K562 (cell line): ENCODE data around the gene CELSR2. TPM values are rescaled to one million over a fixed set of nuclear protein-coding genes. Genes with fewer than 3 reads are reported as not detected.

Source experiments
- HNRNPL ChIP-seq: fragments of 200-400 bp; formaldehyde crosslinking; IDR thresholded peaks from 2 replicates; pipeline ENCODE4 v1.6.1; 2017; ENCODE audit warnings: low read depth, mild to moderate bottlenecking, low read length
- NR4A1 ChIP-seq, 2 experiments: fragments of 250-450 bp in 1 of 2; fragments of 450-650 bp in 1 of 2; sonication (Bioruptor Pico) in 1 of 2; IDR thresholded peaks; 2 replicates each; pipeline versions ENCODE4 v1.4.0 to v1.6.1; 2016 to 2020; ENCODE audit warnings: mild to moderate bottlenecking in 2 of 2, missing compliant biosample characterization in 1 of 2, missing genetic modification characterization in 1 of 2, moderate library complexity in 1 of 2
- RFX1 ChIP-seq: fragments of 450-650 bp; IDR thresholded peaks from 2 replicates; pipeline ENCODE4 v1.6.1; 2016; ENCODE audit warnings: mild to moderate bottlenecking, moderate library complexity
- ZC3H4 ChIP-seq: sonication (generic); formaldehyde crosslinking; IDR thresholded peaks from 2 replicates; pipeline ENCODE4 v1.9.0; 2021; ENCODE audit warnings: missing genetic modification reagents, borderline replicate concordance
- ZNF23 ChIP-seq: fragments of 250-450 bp; sonication (Bioruptor Pico); IDR thresholded peaks from 2 replicates; pipeline ENCODE4 v1.4.0; 2020; ENCODE audit warnings: mild to moderate bottlenecking
- ZNF77 ChIP-seq: fragments of 250-450 bp; sonication (Bioruptor Pico); IDR thresholded peaks from 2 replicates; pipeline ENCODE4 v1.5.0; 2020
- polyA plus RNA-seq, 8 experiments: library from polyadenylated mRNA; depleted of rRNA in 4 of 8; stranded (reverse) in 5 of 8; unstranded in 3 of 8; fragments of >200 nt; fragmentation: Nextera tagmentation in 2 of 8; fragmentation: Illumina TruSeq in 1 of 8; extraction: Ambion mirVana in 2 of 8; extraction: Trizol in 1 of 8; gene quantifications; 2 replicates each; pipeline versions ENCODE4 v1.2.1 to v1.2.3, GENCODE V29; 2011 to 2014; ENCODE audit warnings: inconsistent platforms in 1 of 8, missing spikeins in 1 of 8
- total RNA-seq, 7 experiments: library from RNA; depleted of rRNA in 6 of 7; stranded (reverse); fragments of >200 nt in 6 of 7; fragmentation: Illumina TruSeq in 2 of 7; extraction: Trizol in 2 of 7; gene quantifications; 2 replicates each; pipeline versions ENCODE4 v1.2.1 to v1.2.3, GENCODE V29; 2011 to 2021; ENCODE audit warnings: low replicate concordance in 1 of 7
- TF ChIP-seq, protein P1 (sequence below): fragments of 250-450 bp; sonication (Bioruptor Pico); IDR thresholded peaks from 2 replicates; pipeline ENCODE4 v1.5.0; 2020; ENCODE audit warnings: mild to moderate bottlenecking, borderline replicate concordance
- TF ChIP-seq, protein P2 (sequence below), 2 experiments: fragments of 450-650 bp in 1 of 2; sonication (generic) in 1 of 2; formaldehyde crosslinking in 1 of 2; IDR thresholded peaks in 1 of 2; conservative IDR thresholded peaks in 1 of 2; 2 replicates each; pipeline versions ENCODE4 v1.6.1 to v1.8.1; 2016 to 2023; ENCODE audit warnings: mild to moderate bottlenecking in 2 of 2, moderate library complexity in 2 of 2, inconsistent platforms in 1 of 2, missing genetic modification reagents in 1 of 2
- TF ChIP-seq, protein P3 (sequence below): fragments of 450-650 bp; conservative IDR thresholded peaks from 2 replicates; pipeline ENCODE4 v1.6.1; 2016; ENCODE audit warnings: missing genetic modification characterization, low read depth, mild to moderate bottlenecking, control low read depth, missing compliant biosample characterization
- TF ChIP-seq, protein P4 (sequence below), 2 experiments: IDR thresholded peaks; 2 replicates each; pipeline ENCODE4 v1.6.1; 2012; ENCODE audit warnings: improper control_type of control experiment in 2 of 2, low read depth in 2 of 2, low read length in 2 of 2, borderline replicate concordance in 1 of 2
- TF ChIP-seq, protein P5 (sequence below), 2 experiments: fragments of 150-350 bp in 1 of 2; IDR thresholded peaks; 2 replicates each; pipeline ENCODE4 v1.6.1; 2012 to 2016; ENCODE audit warnings: low read depth in 2 of 2, low read length in 2 of 2, mild to moderate bottlenecking in 1 of 2, moderate library complexity in 1 of 2

Gene CELSR2
- total and polyA plus RNA-seq, 9 of the 15 experiments (the other 6 are each of a cell fraction or from before 2014, with no cell fraction given): 0.31 to 21.9 (median 4.2) TPM

DNA sequence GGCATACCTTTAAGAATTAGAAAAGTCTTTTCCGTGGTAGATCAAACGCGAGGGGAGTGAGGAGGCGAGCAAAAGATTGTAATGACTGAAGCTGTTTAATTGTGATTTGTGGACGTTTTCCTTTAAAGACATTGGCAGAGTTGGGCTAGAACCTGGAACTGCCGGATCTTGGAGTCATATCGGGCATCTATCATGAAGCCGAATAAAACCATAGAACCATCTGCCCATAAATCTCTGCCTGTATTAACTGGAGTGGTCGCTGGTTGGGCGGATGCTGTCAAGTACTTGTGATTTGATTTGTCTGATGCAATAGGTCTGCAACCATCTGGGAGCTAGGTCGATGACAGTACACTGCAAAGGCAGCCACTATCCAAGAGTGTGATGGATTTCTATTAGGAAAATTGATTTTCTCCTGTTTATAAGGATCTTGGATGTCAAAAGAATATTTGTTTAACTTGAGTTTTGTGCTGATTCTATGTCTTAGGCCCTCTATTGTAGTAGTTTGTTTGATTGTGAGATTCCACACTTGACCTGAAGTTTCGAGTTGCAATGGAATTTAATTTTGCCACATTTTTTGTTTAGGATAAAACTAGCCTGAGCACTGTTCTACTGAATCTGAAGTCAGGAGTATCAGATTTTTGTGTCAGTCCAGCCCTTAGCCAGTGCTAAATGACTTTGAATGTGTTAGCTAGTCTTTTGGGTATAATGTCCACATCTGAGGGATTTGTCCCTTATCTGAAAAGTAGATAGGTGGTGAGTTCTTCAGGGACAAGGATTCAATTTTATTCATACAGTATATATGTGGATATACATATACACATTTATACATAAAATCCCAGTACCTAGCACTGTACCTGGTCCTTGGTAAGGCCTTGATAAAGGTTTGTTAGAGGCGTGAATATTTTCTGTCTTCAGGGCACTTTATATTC lies 34.4 kb upstream of the CELSR2 start (continued):
- TF ChIP-seq, protein P1, sequence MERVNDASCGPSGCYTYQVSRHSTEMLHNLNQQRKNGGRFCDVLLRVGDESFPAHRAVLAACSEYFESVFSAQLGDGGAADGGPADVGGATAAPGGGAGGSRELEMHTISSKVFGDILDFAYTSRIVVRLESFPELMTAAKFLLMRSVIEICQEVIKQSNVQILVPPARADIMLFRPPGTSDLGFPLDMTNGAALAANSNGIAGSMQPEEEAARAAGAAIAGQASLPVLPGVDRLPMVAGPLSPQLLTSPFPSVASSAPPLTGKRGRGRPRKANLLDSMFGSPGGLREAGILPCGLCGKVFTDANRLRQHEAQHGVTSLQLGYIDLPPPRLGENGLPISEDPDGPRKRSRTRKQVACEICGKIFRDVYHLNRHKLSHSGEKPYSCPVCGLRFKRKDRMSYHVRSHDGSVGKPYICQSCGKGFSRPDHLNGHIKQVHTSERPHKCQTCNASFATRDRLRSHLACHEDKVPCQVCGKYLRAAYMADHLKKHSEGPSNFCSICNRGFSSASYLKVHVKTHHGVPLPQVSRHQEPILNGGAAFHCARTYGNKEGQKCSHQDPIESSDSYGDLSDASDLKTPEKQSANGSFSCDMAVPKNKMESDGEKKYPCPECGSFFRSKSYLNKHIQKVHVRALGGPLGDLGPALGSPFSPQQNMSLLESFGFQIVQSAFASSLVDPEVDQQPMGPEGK: no peak
- TF ChIP-seq, protein P2, sequence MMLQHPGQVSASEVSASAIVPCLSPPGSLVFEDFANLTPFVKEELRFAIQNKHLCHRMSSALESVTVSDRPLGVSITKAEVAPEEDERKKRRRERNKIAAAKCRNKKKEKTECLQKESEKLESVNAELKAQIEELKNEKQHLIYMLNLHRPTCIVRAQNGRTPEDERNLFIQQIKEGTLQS (IDR thresholded peaks at IDR 0.05): peak; percentile 99
- TF ChIP-seq, protein P2 (CRISPR knock-in tag; conservative IDR thresholded peaks at IDR 0.05): peak; percentile 42; the same call in 1 of the 2 replicates
- TF ChIP-seq, protein P3, sequence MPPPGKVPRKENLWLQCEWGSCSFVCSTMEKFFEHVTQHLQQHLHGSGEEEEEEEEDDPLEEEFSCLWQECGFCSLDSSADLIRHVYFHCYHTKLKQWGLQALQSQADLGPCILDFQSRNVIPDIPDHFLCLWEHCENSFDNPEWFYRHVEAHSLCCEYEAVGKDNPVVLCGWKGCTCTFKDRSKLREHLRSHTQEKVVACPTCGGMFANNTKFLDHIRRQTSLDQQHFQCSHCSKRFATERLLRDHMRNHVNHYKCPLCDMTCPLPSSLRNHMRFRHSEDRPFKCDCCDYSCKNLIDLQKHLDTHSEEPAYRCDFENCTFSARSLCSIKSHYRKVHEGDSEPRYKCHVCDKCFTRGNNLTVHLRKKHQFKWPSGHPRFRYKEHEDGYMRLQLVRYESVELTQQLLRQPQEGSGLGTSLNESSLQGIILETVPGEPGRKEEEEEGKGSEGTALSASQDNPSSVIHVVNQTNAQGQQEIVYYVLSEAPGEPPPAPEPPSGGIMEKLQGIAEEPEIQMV: no peak; the same call in none of the 2 replicates
- TF ChIP-seq RFX1 (no peak), ZNF77 (CRISPR knock-in tag) (no peak), NR4A1 (CRISPR knock-in tag; IDR thresholded peaks at IDR 0.05) (no peak), NR4A1 (tag; IDR thresholded peaks at IDR 0.05) (peak; percentile 82; the same call in 1 of the 2 replicates), ZNF23 (no peak), HNRNPL (no peak), ZC3H4 (no peak)
- TF ChIP-seq, protein P4, sequence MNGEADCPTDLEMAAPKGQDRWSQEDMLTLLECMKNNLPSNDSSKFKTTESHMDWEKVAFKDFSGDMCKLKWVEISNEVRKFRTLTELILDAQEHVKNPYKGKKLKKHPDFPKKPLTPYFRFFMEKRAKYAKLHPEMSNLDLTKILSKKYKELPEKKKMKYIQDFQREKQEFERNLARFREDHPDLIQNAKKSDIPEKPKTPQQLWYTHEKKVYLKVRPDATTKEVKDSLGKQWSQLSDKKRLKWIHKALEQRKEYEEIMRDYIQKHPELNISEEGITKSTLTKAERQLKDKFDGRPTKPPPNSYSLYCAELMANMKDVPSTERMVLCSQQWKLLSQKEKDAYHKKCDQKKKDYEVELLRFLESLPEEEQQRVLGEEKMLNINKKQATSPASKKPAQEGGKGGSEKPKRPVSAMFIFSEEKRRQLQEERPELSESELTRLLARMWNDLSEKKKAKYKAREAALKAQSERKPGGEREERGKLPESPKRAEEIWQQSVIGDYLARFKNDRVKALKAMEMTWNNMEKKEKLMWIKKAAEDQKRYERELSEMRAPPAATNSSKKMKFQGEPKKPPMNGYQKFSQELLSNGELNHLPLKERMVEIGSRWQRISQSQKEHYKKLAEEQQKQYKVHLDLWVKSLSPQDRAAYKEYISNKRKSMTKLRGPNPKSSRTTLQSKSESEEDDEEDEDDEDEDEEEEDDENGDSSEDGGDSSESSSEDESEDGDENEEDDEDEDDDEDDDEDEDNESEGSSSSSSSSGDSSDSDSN (IDR thresholded peaks at IDR 0.05; ENCODE audit: borderline replicate concordance in 1 of 2, low read depth in 2 of 2, low read length in 2 of 2): peak in 1 of 2 experiments; percentile 10; a peak in 1 of 4 replicates
- TF ChIP-seq, protein P5, sequence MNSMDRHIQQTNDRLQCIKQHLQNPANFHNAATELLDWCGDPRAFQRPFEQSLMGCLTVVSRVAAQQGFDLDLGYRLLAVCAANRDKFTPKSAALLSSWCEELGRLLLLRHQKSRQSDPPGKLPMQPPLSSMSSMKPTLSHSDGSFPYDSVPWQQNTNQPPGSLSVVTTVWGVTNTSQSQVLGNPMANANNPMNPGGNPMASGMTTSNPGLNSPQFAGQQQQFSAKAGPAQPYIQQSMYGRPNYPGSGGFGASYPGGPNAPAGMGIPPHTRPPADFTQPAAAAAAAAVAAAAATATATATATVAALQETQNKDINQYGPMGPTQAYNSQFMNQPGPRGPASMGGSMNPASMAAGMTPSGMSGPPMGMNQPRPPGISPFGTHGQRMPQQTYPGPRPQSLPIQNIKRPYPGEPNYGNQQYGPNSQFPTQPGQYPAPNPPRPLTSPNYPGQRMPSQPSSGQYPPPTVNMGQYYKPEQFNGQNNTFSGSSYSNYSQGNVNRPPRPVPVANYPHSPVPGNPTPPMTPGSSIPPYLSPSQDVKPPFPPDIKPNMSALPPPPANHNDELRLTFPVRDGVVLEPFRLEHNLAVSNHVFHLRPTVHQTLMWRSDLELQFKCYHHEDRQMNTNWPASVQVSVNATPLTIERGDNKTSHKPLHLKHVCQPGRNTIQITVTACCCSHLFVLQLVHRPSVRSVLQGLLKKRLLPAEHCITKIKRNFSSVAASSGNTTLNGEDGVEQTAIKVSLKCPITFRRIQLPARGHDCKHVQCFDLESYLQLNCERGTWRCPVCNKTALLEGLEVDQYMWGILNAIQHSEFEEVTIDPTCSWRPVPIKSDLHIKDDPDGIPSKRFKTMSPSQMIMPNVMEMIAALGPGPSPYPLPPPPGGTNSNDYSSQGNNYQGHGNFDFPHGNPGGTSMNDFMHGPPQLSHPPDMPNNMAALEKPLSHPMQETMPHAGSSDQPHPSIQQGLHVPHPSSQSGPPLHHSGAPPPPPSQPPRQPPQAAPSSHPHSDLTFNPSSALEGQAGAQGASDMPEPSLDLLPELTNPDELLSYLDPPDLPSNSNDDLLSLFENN (IDR thresholded peaks at IDR 0.05; ENCODE audit: low read depth in 2 of 2, low read length in 2 of 2): 0 out of 4 replicates have a peak, but pooled peaks of 1 of the 2 experiments have one; percentile 28
